Nephron progenitor cell (in vitro differentiated cells): Measurements from ENCODE around the gene TTC24.
A peak's percentile ranks its signal among the peaks of the same experiment; 100 is the strongest.

Experiments
- DNase-seq: peaks from one replicate; pipeline ENCODE4 v3.0.0; 2021
- H3K27ac Mint-ChIP-seq: 2 replicates; pipeline ENCODE4 v1.8.0; 2021; ENCODE audit warnings: mild to moderate bottlenecking, moderate library complexity, mixed read lengths
- H3K27me3 Mint-ChIP-seq: 2 replicates; pipeline ENCODE4 v1.8.0; 2021; ENCODE audit warnings: mild to moderate bottlenecking, low read depth, mixed read lengths; ENCODE audit not compliant: poor library complexity
- H3K36me3 Mint-ChIP-seq: 2 replicates; pipeline ENCODE4 v1.8.0; 2021; ENCODE audit warnings: low read depth, mixed read lengths
- H3K4me1 Mint-ChIP-seq: 2 replicates; pipeline ENCODE4 v1.8.0; 2021; ENCODE audit warnings: mixed read lengths
- H3K4me3 Mint-ChIP-seq: 2 replicates; pipeline ENCODE4 v1.8.0; 2021; ENCODE audit warnings: mild to moderate bottlenecking, moderate library complexity, mixed read lengths
- H3K9me3 Mint-ChIP-seq: 2 replicates; pipeline ENCODE4 v1.8.0; 2021; ENCODE audit warnings: mild to moderate bottlenecking, moderate library complexity, mixed read lengths
- TF ChIP-seq, protein P1 (sequence below): fragments of 200-600 bp; sonication (generic); IDR thresholded peaks from 2 replicates; pipeline ENCODE4 v1.5.0; 2021; ENCODE audit warnings: antibody characterized with exemption

TTC24 gene

DNA sequence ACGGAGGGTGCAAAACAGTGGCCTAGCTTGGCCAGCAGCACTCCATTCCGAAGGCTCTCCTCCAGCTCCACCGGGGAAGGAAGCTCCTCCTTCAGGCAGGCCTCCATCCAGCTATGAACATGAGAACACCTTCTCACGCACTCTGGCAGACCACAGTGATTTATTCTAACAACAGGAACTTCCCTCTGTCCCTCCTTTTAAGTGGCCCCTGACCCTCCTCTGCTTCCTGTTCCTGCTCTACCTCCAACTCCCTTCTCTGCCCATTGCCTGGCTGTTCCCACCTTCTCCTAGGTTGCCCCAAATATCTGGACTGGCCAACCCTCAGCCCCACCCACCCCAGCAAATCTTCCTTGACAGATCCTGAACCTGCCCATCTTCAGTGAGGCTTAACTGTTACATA, 13.1 kb upstream of the TTC24 start:
- Mint-ChIP-seq H3K36me3 (peaks cover 49% of the 10 kb centered on the region), H3K4me3 (no peak overlapping the region), H3K27me3 (peaks cover 2% of the 10 kb centered on the region)

DNA sequence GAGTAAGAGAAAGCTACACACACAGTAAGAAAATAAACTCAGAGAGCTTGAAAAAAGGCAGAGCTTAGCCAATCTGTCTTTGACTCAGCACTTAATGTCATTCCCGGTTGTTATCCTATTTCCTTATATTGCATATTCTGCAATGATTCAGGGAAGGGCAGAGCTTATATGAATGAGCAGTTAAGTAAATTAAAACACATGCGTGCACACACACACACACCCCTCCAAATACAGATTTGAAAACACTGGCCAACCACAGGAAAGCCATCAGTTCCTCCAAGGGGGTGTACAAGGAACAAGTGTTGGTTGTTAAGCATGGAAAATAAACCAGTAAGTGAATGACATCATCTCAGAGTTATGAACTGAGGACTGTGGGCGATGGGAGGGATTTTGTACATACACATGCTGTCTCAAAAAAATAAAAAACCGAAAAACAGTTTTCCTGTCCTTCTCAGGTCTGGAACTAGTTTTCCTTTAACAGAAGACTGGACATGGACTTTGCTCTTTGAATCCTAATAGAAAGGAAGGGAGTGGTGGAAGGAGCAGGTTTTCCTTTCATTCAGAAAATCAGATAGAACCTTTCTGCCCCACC, 8.2 kb upstream of the TTC24 start:
- DNase-seq: no peak
- Mint-ChIP-seq H3K27ac (no peak overlapping the region), H3K9me3 (no peaks in the 10 kb centered on the region), H3K36me3 (peaks cover 24% of the 10 kb centered on the region), H3K4me3 (peak overlapping the region; percentile 99), H3K27me3 (peaks cover 17% of the 10 kb centered on the region), H3K4me1 (peaks cover 50% of the 10 kb centered on the region)
- TF ChIP-seq, protein P1, sequence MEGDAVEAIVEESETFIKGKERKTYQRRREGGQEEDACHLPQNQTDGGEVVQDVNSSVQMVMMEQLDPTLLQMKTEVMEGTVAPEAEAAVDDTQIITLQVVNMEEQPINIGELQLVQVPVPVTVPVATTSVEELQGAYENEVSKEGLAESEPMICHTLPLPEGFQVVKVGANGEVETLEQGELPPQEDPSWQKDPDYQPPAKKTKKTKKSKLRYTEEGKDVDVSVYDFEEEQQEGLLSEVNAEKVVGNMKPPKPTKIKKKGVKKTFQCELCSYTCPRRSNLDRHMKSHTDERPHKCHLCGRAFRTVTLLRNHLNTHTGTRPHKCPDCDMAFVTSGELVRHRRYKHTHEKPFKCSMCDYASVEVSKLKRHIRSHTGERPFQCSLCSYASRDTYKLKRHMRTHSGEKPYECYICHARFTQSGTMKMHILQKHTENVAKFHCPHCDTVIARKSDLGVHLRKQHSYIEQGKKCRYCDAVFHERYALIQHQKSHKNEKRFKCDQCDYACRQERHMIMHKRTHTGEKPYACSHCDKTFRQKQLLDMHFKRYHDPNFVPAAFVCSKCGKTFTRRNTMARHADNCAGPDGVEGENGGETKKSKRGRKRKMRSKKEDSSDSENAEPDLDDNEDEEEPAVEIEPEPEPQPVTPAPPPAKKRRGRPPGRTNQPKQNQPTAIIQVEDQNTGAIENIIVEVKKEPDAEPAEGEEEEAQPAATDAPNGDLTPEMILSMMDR: no peak

More for the DNA sequence above, 13.1 kb upstream of the TTC24 start:
- no peaks in the 10 kb centered on the region for H3K9me3 Mint-ChIP-seq
- peak overlapping the region; percentile 69 for H3K27ac Mint-ChIP-seq
- DNase-seq: no peak
- TF ChIP-seq, protein P1: no peak
- peaks cover 10% of the 10 kb centered on the region for H3K4me1 Mint-ChIP-seq

DNA sequence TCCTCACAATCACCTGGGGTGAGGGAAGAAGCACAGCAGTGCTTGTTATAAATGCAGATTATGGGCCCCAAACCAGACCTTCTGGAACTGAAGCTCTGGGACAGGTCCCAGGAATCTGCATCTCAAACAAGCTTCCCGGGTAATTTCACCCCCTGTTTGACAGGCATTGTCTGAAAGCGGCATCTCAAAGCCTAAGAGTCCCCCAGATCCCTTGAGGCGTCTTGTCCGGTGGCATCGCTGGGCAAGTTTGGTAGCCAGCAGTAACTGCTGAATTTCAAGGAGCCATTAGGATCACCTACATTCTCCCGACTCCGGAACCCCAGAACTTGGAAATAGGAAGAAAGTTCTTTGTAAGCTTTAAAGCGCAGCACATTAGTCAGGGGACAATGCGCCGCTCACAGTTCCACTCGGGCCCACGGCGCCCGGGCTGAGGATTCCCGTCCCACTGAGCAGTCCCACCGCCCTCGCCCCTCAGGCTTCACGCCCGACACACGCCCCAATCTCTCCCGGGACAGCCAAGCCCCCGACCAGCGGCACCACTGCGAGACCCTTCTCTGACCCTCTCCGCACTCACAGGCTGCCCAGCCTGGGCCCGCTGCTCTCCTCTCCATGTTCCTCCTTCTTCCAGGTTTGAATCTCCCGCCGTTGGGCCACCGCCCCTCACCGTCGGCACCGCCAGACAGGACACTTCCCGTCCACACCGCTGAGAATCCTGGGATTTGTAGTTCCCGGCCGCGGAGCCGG, 7.4 kb upstream of the TTC24 start, which contains the start of gene IQGAP3:
TSS of gene IQGAP3 (minus strand) at position 647 of the 744 bp plus-strand sequence. CDS start at position 611, 36 bp downstream.
- peak within 1 kb of the TSS; percentile 50 for H3K27ac Mint-ChIP-seq
- H3K27me3 Mint-ChIP-seq: peaks cover 15% of the 10 kb centered on the region
- H3K4me1 Mint-ChIP-seq: peaks cover 54% of the 10 kb centered on the region

DNA sequence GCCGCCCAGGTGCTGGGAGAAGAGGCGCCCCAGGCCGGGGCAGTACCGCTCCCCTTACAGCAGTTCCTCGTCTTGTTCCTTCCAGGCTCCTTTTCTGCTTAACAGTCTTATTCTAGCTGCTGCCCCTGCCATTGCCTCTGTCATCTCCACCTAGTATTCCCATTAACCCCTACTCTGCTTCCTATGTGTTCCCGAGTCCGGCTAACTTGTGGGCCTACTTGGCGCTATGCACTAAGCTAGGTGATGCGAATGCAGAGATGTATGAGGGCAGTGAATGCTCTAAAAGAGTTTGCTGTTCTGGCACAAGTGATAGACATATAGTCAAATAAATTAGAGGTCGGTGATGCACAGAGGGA, 6.9 kb upstream of the TTC24 start:
- Mint-ChIP-seq H3K36me3 (peaks cover 18% of the 10 kb centered on the region), H3K9me3 (no peaks in the 10 kb centered on the region), H3K27ac (no peak overlapping the region), H3K27me3 (peaks cover 15% of the 10 kb centered on the region), H3K4me3 (peak overlapping the region; percentile 99), H3K4me1 (peaks cover 59% of the 10 kb centered on the region)
- TF ChIP-seq, protein P1: no peak
- no peak for DNase-seq

More for the DNA sequence above, 7.4 kb upstream of the TTC24 start, which contains the start of gene IQGAP3:
- H3K9me3 Mint-ChIP-seq: no peaks in the 10 kb centered on the region
- TF ChIP-seq, protein P1: no peak
- peak; percentile 89 for DNase-seq
- peak within 1 kb of the TSS; percentile 99 for H3K4me3 Mint-ChIP-seq
- peaks cover 23% of the 10 kb centered on the region for H3K36me3 Mint-ChIP-seq

DNA sequence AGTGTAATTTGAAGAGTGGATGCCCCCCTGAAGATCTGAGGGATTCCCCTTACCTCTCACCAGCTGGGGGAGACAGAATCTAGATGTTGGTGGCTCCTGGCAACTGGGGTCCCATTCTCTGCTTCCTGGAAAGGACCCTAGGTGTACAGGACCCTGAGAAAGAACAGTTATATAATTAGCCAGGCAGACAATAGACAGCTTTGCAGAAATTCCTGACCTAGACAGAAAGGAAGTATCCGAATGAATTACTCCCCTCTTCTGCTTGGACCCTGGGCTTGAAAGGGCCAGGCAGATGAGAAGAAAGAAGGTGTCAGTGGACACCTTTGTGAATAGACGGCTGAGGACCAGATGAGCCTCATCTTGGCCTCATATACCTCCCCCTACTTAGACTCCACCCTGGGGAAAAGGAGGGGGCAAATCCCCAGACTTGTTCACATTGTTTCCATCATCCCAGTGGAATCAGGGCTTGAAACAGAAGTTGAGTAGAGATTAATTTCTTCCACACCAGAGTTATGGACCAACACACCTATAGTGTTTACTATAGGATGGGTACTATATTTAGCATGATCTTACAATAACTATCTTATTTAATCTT, 5.4 kb upstream of the TTC24 start:
- TF ChIP-seq, protein P1: no peak
- H3K4me3 Mint-ChIP-seq: no peak overlapping the region
- peaks cover 15% of the 10 kb centered on the region for H3K27me3 Mint-ChIP-seq
- H3K9me3 Mint-ChIP-seq: no peaks in the 10 kb centered on the region
- H3K36me3 Mint-ChIP-seq: peaks cover 7% of the 10 kb centered on the region
- H3K27ac Mint-ChIP-seq: no peak overlapping the region
- no peak for DNase-seq
- peaks cover 70% of the 10 kb centered on the region for H3K4me1 Mint-ChIP-seq
